GM12801 (cell line): ENCODE measurements around the gene SGTB.

Source experiments
- CTCF ChIP-seq: IDR thresholded peaks from one replicate; pipeline ENCODE4 v1.5.1; 2011; ENCODE audit warnings: control low read depth; ENCODE audit not compliant: insufficient read length; ENCODE audit errors: extremely low read depth

The SGTB gene

DNA sequence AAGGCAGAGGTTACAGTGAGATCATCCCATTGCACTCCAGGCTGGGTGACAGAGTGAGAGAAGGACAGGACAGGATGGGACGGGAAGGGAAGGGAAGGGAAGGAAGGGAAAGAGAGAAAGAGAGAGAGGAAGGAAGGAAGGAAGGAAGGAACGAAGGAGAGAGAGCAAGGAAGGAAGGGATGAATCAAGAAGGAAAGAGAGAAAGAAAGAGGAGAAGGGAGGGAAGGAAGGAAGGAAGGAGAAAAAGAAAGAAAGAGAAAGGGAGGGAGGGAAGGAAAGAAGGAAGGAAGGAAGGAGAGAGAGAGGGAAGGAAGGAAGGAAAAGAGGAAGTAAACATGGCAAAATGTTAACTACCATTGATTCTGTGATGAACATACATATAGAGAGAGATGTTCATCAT, 28.8 kb downstream of the SGTB start:
- no peak for TF ChIP-seq CTCF

DNA sequence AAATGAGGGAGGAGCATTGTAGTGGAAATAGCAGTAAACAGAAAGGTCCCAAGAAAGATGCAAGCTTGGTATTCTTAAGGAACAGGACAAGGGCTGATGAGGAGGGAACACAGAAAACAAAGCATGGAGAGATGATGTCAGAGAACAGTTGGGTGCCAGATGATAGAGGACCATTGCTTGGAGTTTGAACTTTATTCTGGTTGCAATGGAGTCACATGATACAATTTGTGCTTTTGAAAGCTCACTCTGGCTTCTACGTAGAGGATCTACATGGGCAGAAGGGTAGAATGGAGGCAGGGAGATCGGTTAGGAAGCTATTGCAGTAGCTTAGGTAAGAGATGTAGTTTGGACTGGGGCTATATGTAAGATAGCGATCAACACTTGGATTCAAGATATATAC, 39.8 kb downstream of the SGTB start:
- TF ChIP-seq CTCF, result no peak

DNA sequence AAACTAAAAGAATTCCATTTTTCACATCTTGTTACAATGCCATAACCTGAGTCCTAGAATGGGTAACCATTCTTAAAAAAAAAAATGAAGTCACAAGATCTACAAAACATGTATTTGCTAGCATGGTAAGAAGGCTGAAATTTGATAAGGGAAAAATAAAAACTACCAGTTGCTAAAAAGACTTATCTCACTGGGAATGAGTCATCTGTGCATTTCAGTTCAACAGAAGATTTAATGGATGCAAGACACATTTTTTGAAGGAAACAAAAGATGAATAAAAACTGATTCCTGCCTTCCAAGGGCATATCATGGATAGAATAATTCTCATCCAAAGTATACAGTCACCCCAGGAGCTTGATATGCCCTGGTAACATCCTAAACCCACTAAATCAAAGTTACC, 47.2 kb downstream of the SGTB start:
- no peak for TF ChIP-seq CTCF

GRCh38 chr5:65672796-65673195, 49.1 kb downstream of the SGTB start:
- no peak for TF ChIP-seq CTCF

GRCh38 chr5:65668696-65669095, 53.2 kb downstream of the SGTB start:
- TF ChIP-seq CTCF, result no peak

- no peak for TF ChIP-seq CTCF
These were observed 57.9 kb downstream of the SGTB start for GRCh38 chr5:65663804-65664521.

DNA sequence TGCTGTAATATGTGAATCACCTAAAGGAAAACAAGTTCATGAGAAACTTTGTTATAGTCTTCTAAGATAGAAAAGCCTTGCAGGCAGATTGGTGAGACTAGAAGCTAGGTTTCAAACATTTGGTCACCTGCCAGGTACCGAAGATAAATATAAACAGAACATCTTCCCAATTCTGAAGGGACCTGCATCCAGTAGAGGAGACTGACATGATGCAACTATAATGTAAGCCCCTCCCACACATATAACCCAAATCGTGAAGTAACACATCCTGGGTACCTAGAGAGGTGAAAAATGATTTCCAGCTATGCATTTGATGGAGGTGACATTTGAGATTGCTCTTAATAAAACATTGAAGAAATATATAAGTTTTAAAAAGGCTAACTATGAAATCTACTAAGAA, 67.2 kb downstream of the SGTB start:
- TF ChIP-seq CTCF, result no peak
